Caco-2 (cell line): ENCODE results near the gene DMAC2. TPM values are rescaled to one million over a fixed set of nuclear protein-coding genes. Genes with fewer than 3 reads are reported as not detected.

Experiments
- BruUV-seq: library from RNA; stranded (reverse); fragments of 400-500 nt; replicated peaks from 2 replicates; lab custom pipeline; 2021; lab: Mats Ljungman, UMichigan
- CTCF ChIA-PET: fragments of 300-600 bp; sonication (Branson Sonifier 250); formaldehyde crosslinking; loops from one replicate; lab custom pipeline; 2022; ENCODE audit warnings: antibody characterized with exemption; lab: Charles Lee
- POLR2A ChIA-PET: fragments of 300-600 bp; sonication (Branson Sonifier 250); formaldehyde crosslinking; loops from one replicate; lab custom pipeline; 2022; ENCODE audit warnings: antibody characterized with exemption; lab: Charles Lee
- DNase-seq, 2 experiments: peaks; one replicate each; pipeline versions ENCODE4 v3.0.0 to v3.0.0-alpha.2; 2020 to 2022
- H3K27me3 ChIP-seq: replicated peaks from 2 replicates; pipeline ENCODE4 v1.6.0; 2011; ENCODE audit warnings: low read length; ENCODE audit not compliant: control insufficient read depth, insufficient read depth
- H3K36me3 ChIP-seq: 2 replicates; pipeline ENCODE4 v1.5.1; 2011; ENCODE audit warnings: low read length; ENCODE audit not compliant: control insufficient read depth, insufficient read depth
- H3K4me1 ChIP-seq: fragments of 250-450 bp; sonication (Bioruptor Pico); 2 replicates; pipeline ENCODE4 v1.5.1; 2020; ENCODE audit warnings: mild to moderate bottlenecking
- H3K4me3 ChIP-seq: 2 replicates; pipeline ENCODE4 v1.5.1; 2011; ENCODE audit warnings: low read depth, mild to moderate bottlenecking, control low read depth, low read length
- H3K9me3 ChIP-seq: fragments of 250-450 bp; sonication (Bioruptor Pico); 2 replicates; pipeline ENCODE4 v1.5.1; 2020; ENCODE audit warnings: mild to moderate bottlenecking, moderate library complexity
- H3K27ac Mint-ChIP-seq: one replicate; pipeline ENCODE4 v1.8.0; 2022; ENCODE audit warnings: mixed read lengths; ENCODE audit not compliant: unreplicated experiment
- H3K27me3 Mint-ChIP-seq: one replicate; pipeline ENCODE4 v1.8.0; 2022; ENCODE audit warnings: mixed read lengths; ENCODE audit not compliant: insufficient read depth, unreplicated experiment
- H3K36me3 Mint-ChIP-seq: one replicate; pipeline ENCODE4 v1.8.0; 2022; ENCODE audit warnings: mild to moderate bottlenecking, mixed read lengths; ENCODE audit not compliant: insufficient read depth, unreplicated experiment
- H3K4me1 Mint-ChIP-seq: one replicate; pipeline ENCODE4 v1.8.0; 2022; ENCODE audit warnings: low read depth, mixed read lengths; ENCODE audit not compliant: unreplicated experiment
- H3K4me3 Mint-ChIP-seq: one replicate; pipeline ENCODE4 v1.8.0; 2022; ENCODE audit warnings: mild to moderate bottlenecking, moderate library complexity, mixed read lengths; ENCODE audit not compliant: unreplicated experiment
- H3K9me3 Mint-ChIP-seq: one replicate; pipeline ENCODE4 v1.8.0; 2022; ENCODE audit warnings: mixed read lengths; ENCODE audit not compliant: unreplicated experiment
- intact Hi-C: fragments of 100-400 bp; cut with micrococcal nuclease; formaldehyde crosslinking; loops from one replicate; pipeline ENCODE4 v1.10.0; 2022; ENCODE audit not compliant: unreplicated experiment
- total RNA-seq: library from RNA; stranded (reverse); gene quantifications from 2 replicates; pipeline ENCODE4 v1.2.3, GENCODE V29; 2022
- TF ChIP-seq, protein P1 (sequence below), 2 experiments: fragments of 200-600 bp in 1 of 2; IDR thresholded peaks; 1 replicate in 1 of 2; 2 replicates in 1 of 2; pipeline versions ENCODE4 v1.5.1 to v1.8.0; 2011 to 2022; ENCODE audit warnings: antibody characterized with exemption in 1 of 2, control low read depth in 1 of 2, inconsistent platforms in 1 of 2, low read depth in 1 of 2, low read length in 1 of 2, mild to moderate bottlenecking in 1 of 2, moderate library complexity in 1 of 2; ENCODE audit not compliant: insufficient read depth in 1 of 2, severe bottlenecking in 1 of 2, unreplicated experiment in 1 of 2

The DMAC2 gene
- total RNA-seq, 1 experiment from 2014 or later: 75.9 TPM

GRCh38 chr19:41449079-41449864 lies 9.6 kb upstream of the DMAC2 start:
- Mint-ChIP-seq H3K36me3 (peaks cover 6% of the 10 kb centered on the region), H3K4me3 (peak overlapping the region; percentile 49), H3K4me1 (no peaks in the 10 kb centered on the region), H3K27ac (no peak overlapping the region), H3K9me3 (no peaks in the 10 kb centered on the region), H3K27me3 (peaks cover 4% of the 10 kb centered on the region)
- CTCF ChIA-PET: interaction anchor here (0.5 to 4.3 kb wide), 13 partner anchors 10 to 329 kb away, joined by 3 to 22 read pairs (median 3); partner anchors contain the start of genes B3GNT8 and DMAC2
- H3K4me1 ChIP-seq: no peaks in the 10 kb centered on the region
- no peaks in the 10 kb centered on the region for H3K36me3 ChIP-seq
- BruUV-seq: no TSS peak
- H3K27me3 ChIP-seq: no peaks in the 10 kb centered on the region
- DNase-seq: peak; percentile 80 to 85
- H3K4me3 ChIP-seq: no peak overlapping the region
- intact Hi-C loops: loop anchor here (1.0 kb wide), 4 partner anchors 88 to 148 kb away; no protein-coding TSS in a partner anchor
- TF ChIP-seq, protein P1, sequence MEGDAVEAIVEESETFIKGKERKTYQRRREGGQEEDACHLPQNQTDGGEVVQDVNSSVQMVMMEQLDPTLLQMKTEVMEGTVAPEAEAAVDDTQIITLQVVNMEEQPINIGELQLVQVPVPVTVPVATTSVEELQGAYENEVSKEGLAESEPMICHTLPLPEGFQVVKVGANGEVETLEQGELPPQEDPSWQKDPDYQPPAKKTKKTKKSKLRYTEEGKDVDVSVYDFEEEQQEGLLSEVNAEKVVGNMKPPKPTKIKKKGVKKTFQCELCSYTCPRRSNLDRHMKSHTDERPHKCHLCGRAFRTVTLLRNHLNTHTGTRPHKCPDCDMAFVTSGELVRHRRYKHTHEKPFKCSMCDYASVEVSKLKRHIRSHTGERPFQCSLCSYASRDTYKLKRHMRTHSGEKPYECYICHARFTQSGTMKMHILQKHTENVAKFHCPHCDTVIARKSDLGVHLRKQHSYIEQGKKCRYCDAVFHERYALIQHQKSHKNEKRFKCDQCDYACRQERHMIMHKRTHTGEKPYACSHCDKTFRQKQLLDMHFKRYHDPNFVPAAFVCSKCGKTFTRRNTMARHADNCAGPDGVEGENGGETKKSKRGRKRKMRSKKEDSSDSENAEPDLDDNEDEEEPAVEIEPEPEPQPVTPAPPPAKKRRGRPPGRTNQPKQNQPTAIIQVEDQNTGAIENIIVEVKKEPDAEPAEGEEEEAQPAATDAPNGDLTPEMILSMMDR (IDR thresholded peaks at IDR 0.05; ENCODE audit: insufficient read depth in 1 of 2, low read depth in 1 of 2, low read length in 1 of 2, severe bottlenecking in 1 of 2, unreplicated experiment in 1 of 2): peak; percentile 99
- no peaks in the 10 kb centered on the region for H3K9me3 ChIP-seq
- POLR2A ChIA-PET: interaction anchor here (0.7 to 1.3 kb wide), 2 partner anchors 10 to 537 kb away, joined by 4 to 5 read pairs; no protein-coding TSS in a partner anchor

DNA sequence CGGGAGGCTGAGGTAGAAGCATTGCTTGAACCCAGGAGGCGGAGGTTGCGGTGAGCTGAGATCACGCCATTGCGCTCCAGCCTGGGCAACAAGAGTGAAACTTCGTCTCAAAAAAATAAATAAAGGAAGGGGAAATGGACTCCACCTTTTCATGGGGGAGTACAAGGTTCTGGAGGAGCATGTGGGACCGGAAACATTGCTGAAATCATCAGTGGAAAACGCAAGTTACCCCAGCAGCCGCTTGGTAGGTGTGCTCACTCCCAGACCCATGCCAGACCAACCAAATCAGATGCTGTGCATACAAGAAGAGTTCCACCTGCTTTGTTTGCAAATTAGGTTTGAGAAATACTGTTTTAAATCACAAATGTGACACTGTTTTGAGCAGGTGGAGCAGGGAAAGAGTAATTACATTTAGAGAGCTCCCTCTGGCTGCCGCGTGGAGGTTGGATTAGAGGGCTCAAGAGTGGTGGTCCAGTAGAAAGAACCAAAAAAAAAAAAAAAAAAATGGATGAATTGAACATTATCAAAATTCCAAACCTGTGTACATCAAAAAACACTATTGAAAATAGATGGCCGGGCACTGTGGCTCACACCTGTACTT lies 8.1 kb upstream of the DMAC2 start:
- Mint-ChIP-seq H3K36me3 (peaks cover 6% of the 10 kb centered on the region), H3K9me3 (no peaks in the 10 kb centered on the region), H3K27ac (no peak overlapping the region), H3K27me3 (peaks cover 12% of the 10 kb centered on the region), H3K4me1 (no peaks in the 10 kb centered on the region), H3K4me3 (no peak overlapping the region)
- intact Hi-C loops: no loop called here
- DNase-seq: no peak
- ChIA-PET POLR2A (no interaction called here), CTCF (interaction anchor here (0.7 to 4.3 kb wide), 6 partner anchors 8 to 194 kb away, joined by 4 to 22 read pairs (median 9); partner anchors contain the start of gene DMAC2)
- TF ChIP-seq, protein P1 (IDR thresholded peaks at IDR 0.05; ENCODE audit: insufficient read depth in 1 of 2, low read depth in 1 of 2, low read length in 1 of 2, severe bottlenecking in 1 of 2, unreplicated experiment in 1 of 2): no peak
- BruUV-seq: no TSS peak
- no peak overlapping the region for H3K4me3 ChIP-seq
- no peaks in the 10 kb centered on the region for H3K36me3 ChIP-seq
- no peaks in the 10 kb centered on the region for H3K4me1 ChIP-seq
- no peaks in the 10 kb centered on the region for H3K9me3 ChIP-seq
- H3K27me3 ChIP-seq: no peaks in the 10 kb centered on the region

- H3K4me1 Mint-ChIP-seq: no peaks in the 10 kb centered on the region
- H3K4me3 Mint-ChIP-seq: no peak overlapping the region
- no TSS peak for BruUV-seq
- TF ChIP-seq, protein P1 (IDR thresholded peaks at IDR 0.05; ENCODE audit: insufficient read depth in 1 of 2, low read depth in 1 of 2, low read length in 1 of 2, severe bottlenecking in 1 of 2, unreplicated experiment in 1 of 2): no peak
- peak in 1 of 2 experiments; percentile 13 for DNase-seq
- H3K36me3 Mint-ChIP-seq: peaks cover 6% of the 10 kb centered on the region
- peaks cover 12% of the 10 kb centered on the region for H3K27me3 Mint-ChIP-seq
- Histone ChIP-seq H3K36me3 (no peaks in the 10 kb centered on the region), H3K9me3 (no peaks in the 10 kb centered on the region), H3K4me1 (no peaks in the 10 kb centered on the region), H3K4me3 (no peak overlapping the region), H3K27me3 (no peaks in the 10 kb centered on the region)
- H3K27ac Mint-ChIP-seq: no peak overlapping the region
- intact Hi-C loops: no loop called here
- ChIA-PET POLR2A (no interaction called here), CTCF (no interaction called here)
- no peaks in the 10 kb centered on the region for H3K9me3 Mint-ChIP-seq
Observed at GRCh38 chr19:41445575-41445974, 5.9 kb upstream of the DMAC2 start.
